ENCODE measurements around the gene HLA-B.
"Not testable (repeated sequence)": the region's sequence is repeated elsewhere in the genome, so short reads cannot be mapped to it uniquely, and the experiment has no call there.

Gene HLA-B

DNA sequence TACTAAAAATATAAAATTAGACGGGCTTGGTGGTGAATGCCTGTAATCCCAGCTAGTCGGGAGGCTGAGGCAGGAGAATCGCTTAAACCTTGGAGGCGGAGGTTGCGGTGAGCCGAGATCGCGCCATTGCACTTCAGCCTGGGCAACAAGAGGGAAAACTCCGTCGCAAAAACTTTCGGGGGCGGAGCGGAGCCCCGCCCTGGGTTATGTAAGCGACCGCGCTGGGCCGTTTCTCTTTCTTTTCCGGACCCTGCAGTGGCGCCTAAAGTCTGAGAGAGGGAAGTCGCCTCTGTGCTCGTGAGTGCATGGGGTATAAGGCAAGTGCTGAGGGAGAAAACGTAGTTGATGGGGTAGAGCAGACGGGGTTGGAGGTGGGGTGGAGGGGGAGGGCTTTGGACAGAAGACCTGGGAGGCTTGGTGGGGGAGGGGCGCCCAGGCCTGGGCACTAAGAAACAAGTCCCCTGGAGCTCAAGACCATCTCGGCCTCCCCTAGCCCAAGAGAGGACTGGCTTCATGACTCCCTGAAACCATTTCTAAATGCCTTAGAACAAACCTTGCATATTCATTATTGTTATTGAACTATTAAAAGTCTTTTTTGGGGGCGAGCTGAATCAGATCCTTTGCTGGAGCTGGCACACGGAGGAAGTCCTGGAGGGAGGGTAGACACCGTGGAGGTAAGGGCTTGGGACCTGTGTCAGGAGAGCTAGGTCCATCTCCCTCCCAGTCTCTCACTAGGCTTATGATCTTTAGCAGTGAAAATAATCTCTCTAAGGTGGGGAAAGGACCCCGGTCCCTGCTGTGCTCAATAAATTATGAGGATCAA is 43.7 kb upstream of the HLA-B start:
- DNase-seq (ENCODE audit: low read depth) = peak; percentile 63
- peak overlapping the region; percentile 75 for H3K4me3 ChIP-seq (ENCODE audit: low read length)
- TF ChIP-seq, protein P1, sequence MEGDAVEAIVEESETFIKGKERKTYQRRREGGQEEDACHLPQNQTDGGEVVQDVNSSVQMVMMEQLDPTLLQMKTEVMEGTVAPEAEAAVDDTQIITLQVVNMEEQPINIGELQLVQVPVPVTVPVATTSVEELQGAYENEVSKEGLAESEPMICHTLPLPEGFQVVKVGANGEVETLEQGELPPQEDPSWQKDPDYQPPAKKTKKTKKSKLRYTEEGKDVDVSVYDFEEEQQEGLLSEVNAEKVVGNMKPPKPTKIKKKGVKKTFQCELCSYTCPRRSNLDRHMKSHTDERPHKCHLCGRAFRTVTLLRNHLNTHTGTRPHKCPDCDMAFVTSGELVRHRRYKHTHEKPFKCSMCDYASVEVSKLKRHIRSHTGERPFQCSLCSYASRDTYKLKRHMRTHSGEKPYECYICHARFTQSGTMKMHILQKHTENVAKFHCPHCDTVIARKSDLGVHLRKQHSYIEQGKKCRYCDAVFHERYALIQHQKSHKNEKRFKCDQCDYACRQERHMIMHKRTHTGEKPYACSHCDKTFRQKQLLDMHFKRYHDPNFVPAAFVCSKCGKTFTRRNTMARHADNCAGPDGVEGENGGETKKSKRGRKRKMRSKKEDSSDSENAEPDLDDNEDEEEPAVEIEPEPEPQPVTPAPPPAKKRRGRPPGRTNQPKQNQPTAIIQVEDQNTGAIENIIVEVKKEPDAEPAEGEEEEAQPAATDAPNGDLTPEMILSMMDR (IDR thresholded peaks at IDR 0.05; ENCODE audit: insufficient read depth, low read depth, low read length, missing control alignments) = no peak

DNA sequence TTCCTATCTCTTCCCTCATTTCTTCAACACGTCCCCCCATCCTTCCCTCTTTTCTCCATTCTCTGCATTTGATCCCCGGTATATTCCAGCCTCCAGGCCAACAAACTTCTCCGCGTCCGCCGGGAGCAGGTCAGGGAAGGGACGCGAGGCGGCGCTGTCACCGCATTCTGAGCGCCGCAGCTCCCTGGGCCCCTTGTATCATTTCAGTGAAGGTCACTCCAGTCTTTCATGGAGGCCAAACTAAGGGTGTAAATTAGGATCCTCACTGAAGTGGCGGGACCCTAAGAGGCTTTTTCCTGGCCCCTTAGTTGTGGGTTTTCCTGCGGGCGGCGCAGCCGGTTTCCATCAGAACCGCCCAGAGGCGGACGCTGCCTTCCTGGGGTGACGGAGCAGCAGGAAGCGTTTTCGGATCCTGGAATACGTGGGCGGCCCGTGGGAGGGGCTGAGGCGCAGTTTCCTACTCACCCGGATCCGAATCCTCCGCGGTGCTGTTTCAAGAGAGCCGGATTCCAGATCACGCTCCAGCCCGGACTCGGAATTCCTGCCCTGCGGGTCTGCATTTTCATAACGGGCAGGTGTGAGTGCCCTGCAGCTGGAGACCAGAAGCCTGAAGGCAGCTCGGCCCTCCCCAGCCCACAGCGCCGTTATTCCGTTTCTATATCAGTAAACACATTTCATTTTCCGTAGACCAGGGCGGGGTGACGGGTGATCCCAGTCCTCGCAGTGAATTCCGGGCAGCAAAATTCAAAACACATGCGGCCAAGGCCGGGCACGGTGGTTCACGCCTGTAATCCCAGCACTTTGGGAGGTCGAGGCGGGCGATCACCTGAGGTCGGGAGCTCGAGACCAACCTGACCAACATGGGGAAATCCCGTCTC is 42.8 kb upstream of the HLA-B start:
- H3K4me3 ChIP-seq (ENCODE audit: low read length) = peak overlapping the region; percentile 75
- DNase-seq (ENCODE audit: low read depth) = peak; percentile 97
- TF ChIP-seq, protein P1 (IDR thresholded peaks at IDR 0.05; ENCODE audit: insufficient read depth, low read depth, low read length, missing control alignments) = peak; percentile 94

DNA sequence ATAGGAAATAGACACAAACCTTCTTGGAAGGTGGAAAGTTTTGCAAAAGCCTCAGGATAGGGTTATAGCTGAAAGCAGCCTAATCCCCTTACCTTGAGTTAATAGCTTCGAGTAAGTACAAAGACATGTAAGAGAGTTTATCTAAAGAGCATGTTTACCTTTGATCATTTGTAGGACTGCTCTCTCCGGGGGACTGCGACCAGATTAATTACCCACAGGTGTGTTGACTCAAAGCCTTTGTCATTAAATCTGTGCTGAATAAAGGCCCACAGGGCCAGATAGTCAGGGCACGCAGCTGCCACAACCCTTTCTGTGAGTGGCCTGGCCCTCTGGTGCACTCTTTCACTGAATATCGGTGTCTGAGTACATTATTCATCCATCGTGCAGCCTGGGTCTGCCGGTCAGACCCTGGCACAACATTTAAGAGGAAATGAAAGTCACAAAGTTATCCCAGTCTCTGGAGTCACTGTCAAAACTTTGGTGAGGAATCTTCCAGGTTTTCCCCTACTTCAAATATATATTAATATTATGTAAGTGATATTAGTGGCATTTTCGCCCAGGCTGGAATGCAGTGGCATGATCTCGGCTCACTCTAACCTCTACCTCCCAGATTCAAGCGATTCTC is 41.0 kb upstream of the HLA-B start:
- no peak for DNase-seq (ENCODE audit: low read depth)
- TF ChIP-seq, protein P1 (IDR thresholded peaks at IDR 0.05; ENCODE audit: insufficient read depth, low read depth, low read length, missing control alignments) = no peak
- H3K4me3 ChIP-seq (ENCODE audit: low read length) = no peak overlapping the region

DNA sequence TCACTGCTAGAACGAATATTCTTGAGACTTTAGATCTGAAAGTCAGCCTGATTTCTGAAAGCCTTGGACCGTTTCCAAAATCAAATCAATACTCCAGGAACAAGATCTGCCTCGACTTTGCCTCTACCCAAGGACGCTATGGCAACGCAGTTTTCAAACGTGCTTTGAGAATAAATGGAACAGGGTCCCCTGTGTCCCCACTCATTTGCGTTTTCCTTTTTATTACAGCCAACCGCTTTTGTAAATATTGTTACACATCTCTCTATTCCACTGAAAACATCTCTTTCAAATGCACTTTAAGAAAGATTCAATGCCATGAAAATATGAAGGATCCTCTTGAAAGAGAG is 40.1 kb upstream of the HLA-B start:
- DNase-seq (ENCODE audit: low read depth); H3K4me3 ChIP-seq (ENCODE audit: low read length): not testable (repeated sequence)

DNA sequence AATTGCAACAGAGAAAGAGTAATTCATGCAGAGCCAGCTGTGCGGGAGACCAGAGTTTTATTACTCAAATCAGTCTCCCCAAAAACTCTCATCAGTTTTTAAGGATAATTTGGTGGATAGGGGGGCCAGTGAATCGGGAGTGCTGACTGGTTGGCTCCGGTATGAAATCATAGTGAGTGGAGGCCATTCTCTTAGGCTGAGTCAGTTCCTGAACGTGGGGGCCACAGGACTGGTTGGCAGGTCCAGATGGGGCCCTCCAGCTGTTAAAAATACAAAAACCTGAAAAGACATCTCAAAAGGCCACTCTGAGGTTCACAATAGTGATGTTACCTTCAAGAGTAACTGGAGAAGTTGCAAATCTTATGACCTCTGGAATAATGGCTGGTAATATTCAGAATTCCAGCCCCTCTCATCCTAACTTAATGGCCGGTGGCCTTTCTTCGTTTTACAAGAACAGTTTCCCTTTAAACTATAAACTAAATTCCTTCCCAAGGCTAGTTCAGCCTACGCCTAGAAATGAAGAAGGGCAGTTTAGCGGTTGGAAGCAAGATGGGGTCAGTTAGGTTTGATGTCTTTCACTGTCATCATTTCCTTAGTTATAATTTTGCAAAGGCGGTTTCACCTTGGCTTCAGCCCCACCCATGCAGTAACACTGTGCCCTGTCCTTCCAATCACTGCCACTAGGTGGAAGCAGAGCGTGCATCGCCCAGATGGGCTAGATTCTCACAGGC is 39.6 kb upstream of the HLA-B start:
- DNase-seq (ENCODE audit: low read depth) = peak; percentile 76
- TF ChIP-seq, protein P1 (IDR thresholded peaks at IDR 0.05; ENCODE audit: insufficient read depth, low read depth, low read length, missing control alignments) = peak; percentile 91
- H3K4me3 ChIP-seq (ENCODE audit: low read length) = no peak overlapping the region

DNA sequence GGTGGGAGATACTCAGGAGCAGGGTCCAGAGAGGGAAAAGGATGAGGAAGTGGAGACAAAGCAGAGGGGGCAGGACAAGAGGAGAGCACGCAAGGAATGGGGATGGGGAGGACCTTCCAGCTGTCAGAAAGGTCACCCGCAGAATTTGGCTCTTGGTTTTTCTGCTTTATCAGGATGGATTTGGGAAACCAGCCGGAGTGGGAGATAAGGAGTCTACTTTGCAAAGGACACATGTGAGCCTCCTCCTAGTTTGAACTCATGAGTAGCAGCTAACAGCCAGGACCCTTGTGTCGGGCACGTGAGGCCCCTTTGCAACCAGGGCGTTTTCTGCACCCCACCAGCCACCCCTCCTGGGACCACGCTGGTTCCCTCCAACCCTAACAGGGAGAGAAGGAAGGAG is 38.9 kb upstream of the HLA-B start:
- no peak for DNase-seq (ENCODE audit: low read depth)
- TF ChIP-seq, protein P1 (IDR thresholded peaks at IDR 0.05; ENCODE audit: insufficient read depth, low read depth, low read length, missing control alignments) = no peak
- H3K4me3 ChIP-seq (ENCODE audit: low read length) = no peak overlapping the region
